NCI-H128 (cell line): Measurements from ENCODE around the gene SDK2.

Experiments
- DNase-seq: peaks from one replicate; lab custom pipeline; 2025; ENCODE audit not compliant: unreplicated experiment; lab: John Stamatoyannopoulos, UW

The SDK2 gene

GRCh38 chr17:73635101-73635817, 9.0 kb downstream of the SDK2 start:
- no peak for DNase-seq

- no peak for DNase-seq
Measured at GRCh38 chr17:73634629-73635028, 9.6 kb downstream of the SDK2 start.

GRCh38 chr17:73633736-73634135, 10.5 kb downstream of the SDK2 start:
- DNase-seq, result no peak

GRCh38 chr17:73632513-73632912, 11.7 kb downstream of the SDK2 start:
- DNase-seq, result no peak

DNA sequence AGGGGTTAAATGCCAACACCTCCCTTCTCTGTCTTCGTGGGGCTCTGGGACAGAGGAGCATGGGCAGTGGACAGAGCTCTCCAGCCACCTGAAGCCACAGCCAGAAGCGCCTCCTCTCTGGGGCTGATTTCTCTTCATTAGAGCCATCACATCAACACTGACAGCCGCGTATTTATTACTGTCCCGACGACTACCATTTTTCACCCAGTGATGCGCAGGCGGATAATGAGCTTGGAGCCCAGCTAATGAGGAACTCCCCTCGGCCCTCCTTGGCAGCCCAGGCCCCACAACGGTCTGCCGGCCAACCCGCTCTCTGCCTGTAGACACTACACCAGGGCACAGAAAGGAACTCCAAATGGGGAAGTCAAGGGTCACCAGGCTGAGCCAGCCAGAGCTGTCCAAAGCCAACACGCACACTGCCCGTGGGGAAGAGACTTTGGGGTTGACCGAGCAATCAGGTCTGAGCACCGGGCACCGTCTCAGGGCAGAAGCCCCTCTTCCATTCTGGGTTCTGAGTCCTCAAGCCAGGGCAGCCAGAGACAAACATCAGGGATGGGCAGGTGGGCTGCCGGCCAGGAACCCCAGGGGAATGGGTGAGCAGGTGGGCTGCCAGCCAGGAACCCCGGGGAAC, 13.2 kb downstream of the SDK2 start:
- DNase-seq, result no peak

DNA sequence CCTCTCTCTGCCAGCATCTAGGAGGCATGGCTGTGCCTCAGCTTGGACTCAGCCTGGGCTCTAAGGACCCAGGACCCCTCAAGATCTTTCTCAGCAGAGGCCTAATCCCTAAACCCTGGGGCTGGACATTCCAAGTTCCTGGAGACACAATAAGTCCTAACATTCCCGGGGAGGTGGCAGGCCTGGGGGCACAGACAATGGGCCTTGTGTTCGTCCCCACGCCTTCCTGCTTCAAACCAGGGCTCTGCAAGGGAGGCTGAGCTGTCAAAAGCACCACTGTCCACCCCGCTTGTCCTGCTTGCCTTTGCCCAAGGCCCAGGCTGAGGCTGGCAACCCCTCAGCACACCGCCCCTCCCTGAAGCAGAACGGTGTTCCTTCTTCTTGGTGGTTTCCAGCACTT, 13.7 kb downstream of the SDK2 start:
- DNase-seq, result no peak

DNA sequence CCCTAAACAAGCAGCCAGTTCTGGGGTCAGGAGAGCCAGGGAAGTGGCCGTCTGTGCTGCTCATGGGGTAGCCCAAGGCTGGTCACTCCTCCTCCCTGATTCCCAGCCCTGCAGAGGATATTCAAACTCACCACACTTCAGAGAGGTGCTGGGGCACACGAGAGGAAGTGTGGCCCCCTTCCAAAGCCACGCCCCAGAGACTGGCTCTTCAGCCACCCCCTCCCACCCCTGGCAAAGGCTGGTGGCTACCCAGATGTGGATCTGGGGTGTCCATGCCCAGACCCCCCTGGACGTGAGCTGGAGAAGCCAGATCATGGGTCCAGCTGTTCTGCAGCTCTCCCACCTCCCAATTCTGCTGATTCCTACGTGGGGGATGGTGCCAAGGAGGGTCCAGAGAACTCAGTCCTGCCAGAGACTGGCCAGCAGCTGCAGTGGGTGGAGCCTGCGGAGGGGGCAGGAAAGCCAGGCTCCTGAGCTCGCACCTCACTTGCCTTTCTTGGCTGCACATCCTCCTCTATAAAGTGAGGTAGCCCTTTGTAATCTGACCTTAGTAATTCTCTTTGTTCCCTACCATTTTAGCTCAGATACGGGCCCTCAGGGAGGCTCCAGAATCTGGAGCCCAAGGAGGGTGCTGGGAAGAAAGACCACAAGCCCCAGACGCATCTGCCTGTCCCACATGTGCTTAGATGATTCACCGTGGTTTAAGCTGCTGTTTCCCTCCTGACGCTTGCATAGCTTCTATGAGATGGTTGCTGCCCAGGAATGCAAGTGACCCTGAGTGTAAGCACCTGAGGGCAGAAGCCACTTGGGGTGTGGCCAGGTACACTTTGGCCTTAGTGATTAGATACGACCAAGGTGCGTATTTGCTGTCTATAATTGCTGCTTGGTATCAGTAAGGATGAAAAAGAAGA, 15.3 kb downstream of the SDK2 start:
- DNase-seq, result no peak

- no peak for DNase-seq
Measured at GRCh38 chr17:73625991-73626673, 18.1 kb downstream of the SDK2 start.

- DNase-seq, result no peak
Measured at GRCh38 chr17:73625006-73625405, 19.2 kb downstream of the SDK2 start.

- DNase-seq, result no peak
Measured at GRCh38 chr17:73624496-73624988, 19.7 kb downstream of the SDK2 start.

DNA sequence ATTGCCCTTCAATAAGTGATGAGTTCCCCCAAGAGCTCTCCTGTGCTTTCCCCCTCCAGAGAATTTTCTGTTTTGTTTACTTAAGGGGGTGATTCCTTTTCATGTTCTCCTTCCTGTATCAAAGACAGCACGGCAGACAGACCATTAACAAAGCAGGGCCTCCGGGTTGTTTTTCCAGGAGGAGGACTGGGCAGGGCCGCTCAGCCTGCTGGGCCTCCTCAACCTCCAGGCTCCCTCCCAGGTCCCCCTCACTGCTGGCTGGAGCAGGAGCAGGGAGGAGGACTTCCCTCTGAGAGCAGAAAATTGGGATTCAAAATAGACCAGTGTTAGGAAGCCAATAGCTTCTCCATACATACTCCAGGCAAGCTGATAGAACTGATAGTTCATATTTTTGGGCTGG, 20.4 kb downstream of the SDK2 start:
- no peak for DNase-seq

DNA sequence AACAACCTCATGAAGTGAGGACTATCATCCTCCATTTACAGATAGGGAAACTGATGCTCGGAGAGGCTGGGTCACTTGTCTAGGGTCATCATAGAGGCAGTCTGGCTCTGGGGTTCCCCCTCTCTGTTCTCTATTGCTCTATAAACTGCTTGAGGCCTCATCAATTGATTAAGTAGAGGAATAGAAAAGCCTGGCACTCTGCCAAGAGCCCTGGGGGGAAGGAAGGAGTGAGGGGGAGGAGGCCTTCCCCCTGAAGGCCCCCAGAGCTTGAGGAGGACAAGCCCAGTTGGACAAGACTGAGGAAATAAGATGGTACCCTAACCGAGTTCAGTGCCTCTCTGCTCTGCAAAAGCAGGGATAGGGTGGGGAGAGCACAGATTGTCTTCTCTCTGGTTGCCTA, 21.0 kb downstream of the SDK2 start:
- no peak for DNase-seq

DNA sequence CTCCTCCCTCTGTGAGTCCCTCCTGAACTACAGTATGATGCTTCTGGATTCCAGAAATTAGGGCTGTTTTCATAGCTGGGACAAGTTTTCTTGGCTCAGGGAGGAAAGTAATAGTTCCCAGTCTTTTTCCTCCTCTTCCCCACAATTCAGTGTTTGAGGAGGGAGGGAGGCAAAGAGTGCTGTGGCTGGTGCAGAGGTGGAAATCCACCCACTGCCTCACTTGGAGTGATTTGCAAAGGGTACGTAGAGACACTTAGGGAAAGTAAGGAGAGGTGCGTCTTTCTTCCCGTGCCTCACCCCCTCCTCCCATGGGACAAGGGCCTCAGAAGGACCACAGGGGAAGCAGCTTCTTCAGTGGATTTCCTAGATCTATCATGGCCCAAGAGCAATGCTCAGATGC, 21.9 kb downstream of the SDK2 start:
- DNase-seq, result no peak

GRCh38 chr17:73621685-73622084, 22.6 kb downstream of the SDK2 start:
- no peak for DNase-seq

- no peak for DNase-seq
Measured at GRCh38 chr17:73620414-73620813, 23.8 kb downstream of the SDK2 start.

- DNase-seq, result no peak
Measured at GRCh38 chr17:73617501-73617900, 26.7 kb downstream of the SDK2 start.

- no peak for DNase-seq
Measured at GRCh38 chr17:73616873-73617404, 27.3 kb downstream of the SDK2 start.

DNA sequence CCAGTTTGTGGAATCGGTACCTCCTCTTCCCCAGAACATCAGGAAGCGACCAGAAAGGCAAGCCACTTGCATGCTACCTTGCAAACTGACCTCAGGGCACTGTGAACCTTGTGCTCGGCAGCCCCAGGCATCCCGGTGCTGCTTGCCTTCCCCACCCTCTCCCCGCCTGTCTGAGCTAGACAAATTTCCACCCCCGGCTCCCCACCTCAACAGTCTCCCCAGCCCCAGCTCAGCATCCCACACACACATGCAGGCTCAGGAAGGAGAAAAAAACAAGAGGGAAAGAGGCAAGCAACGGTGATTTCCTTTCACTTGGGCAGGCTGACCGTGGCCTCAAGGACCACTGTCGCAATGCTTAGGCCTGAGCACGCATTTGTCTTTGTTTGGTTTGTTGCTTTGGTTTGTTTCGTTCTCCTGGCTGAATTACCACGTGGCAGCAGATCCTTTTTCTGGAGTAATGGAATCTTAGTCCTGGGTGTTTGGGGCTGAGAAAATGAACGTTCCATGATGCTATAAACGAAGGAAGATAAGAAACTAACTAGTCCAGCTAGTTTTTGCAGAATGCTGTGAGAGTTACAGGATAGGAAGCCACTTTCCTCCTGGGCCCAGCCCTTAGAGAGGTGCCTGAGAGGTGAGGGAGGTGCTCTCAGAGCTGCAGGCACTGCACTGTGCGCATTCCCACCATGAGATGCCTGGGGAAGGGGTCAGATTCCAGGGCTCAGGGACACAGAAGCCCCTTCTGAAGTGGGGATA, 27.9 kb downstream of the SDK2 start:
- no peak for DNase-seq

DNA sequence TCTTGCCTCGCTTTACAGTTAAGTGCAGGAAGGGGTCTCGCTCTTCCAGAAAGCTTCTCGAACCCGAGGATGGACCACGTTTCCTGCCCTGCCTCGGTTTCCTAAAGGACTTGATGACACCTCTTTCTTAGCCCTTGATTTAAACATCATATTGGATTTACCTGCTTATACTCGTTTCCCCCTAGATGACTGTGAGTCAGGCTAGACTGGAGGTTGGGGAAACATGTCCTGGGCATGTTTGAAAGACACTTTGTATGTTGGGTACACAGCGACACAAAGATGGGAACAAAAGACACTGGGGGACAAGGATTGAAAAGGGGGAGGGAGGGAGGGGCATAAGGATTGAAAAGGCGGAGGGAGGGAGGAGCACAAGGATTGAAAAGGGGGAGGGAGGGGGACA, 30.0 kb downstream of the SDK2 start:
- DNase-seq, result no peak
